GM21367 (cell line): ENCODE results near the gene CLCA2.
A peak's percentile ranks its signal among the peaks of the same experiment; 100 is the strongest.

Source experiments
- ATAC-seq: cut with Tn5 transposase; IDR thresholded peaks from one replicate; pipeline ENCODE4 v1.9.1; 2021; ENCODE audit not compliant: unreplicated experiment

Gene CLCA2

GRCh38 chr1:86429122-86429725 is 5.3 kb downstream of the CLCA2 start:
- no peak for ATAC-seq

- no peak for ATAC-seq
Measured at GRCh38 chr1:86429835-86430234, 5.9 kb downstream of the CLCA2 start.

- no peak for ATAC-seq
Measured at GRCh38 chr1:86430376-86430775, 6.4 kb downstream of the CLCA2 start.

GRCh38 chr1:86434059-86434458 is 10.1 kb downstream of the CLCA2 start:
- ATAC-seq, result no peak

GRCh38 chr1:86435327-86435726 is 11.4 kb downstream of the CLCA2 start:
- no peak for ATAC-seq

- ATAC-seq, result no peak
Measured at GRCh38 chr1:86436041-86436440, 12.1 kb downstream of the CLCA2 start.

GRCh38 chr1:86441581-86441980 is 17.6 kb downstream of the CLCA2 start:
- ATAC-seq, result no peak

GRCh38 chr1:86441997-86442396 is 18.0 kb downstream of the CLCA2 start:
- no peak for ATAC-seq

- no peak for ATAC-seq
Measured at GRCh38 chr1:86445919-86446318, 21.9 kb downstream of the CLCA2 start.

GRCh38 chr1:86447198-86447790 is 23.3 kb downstream of the CLCA2 start:
- no peak for ATAC-seq

GRCh38 chr1:86448670-86449069 is 24.7 kb downstream of the CLCA2 start:
- no peak for ATAC-seq

- ATAC-seq, result no peak
Measured at GRCh38 chr1:86449103-86449502, 25.1 kb downstream of the CLCA2 start.

GRCh38 chr1:86450847-86451246 is 26.9 kb downstream of the CLCA2 start:
- no peak for ATAC-seq

- no peak for ATAC-seq
Measured at GRCh38 chr1:86453664-86454063, 29.7 kb downstream of the CLCA2 start.

GRCh38 chr1:86455073-86455472 is 31.1 kb downstream of the CLCA2 start:
- ATAC-seq, result no peak

GRCh38 chr1:86460998-86461397 is 37.0 kb downstream of the CLCA2 start:
- ATAC-seq, result no peak

- ATAC-seq, result no peak
Measured at GRCh38 chr1:86461482-86461881, 37.5 kb downstream of the CLCA2 start.

GRCh38 chr1:86464819-86465218 is 40.8 kb downstream of the CLCA2 start:
- no peak for ATAC-seq

GRCh38 chr1:86466109-86466844 is 42.3 kb downstream of the CLCA2 start:
- ATAC-seq, result no peak

GRCh38 chr1:86466986-86467385 is 43.0 kb downstream of the CLCA2 start:
- ATAC-seq, result no peak

- ATAC-seq, result no peak
Measured at GRCh38 chr1:86468501-86468977, 44.6 kb downstream of the CLCA2 start, which contains the start of gene CLCA1. Gene CLCA1 (plus strand): TSS chr1:86468927. CDS start chr1:86468972, 45 bp downstream.

GRCh38 chr1:86470859-86471258 is 46.9 kb downstream of the CLCA2 start:
- ATAC-seq, result peak; percentile 45
